ENCODE data around the gene LHX3. TPM values are rescaled to one million over a fixed set of nuclear protein-coding genes. Genes with fewer than 3 reads are reported as not detected.

LHX3 gene
- total RNA-seq, 1 donor from 2014 or later, result not detected

DNA sequence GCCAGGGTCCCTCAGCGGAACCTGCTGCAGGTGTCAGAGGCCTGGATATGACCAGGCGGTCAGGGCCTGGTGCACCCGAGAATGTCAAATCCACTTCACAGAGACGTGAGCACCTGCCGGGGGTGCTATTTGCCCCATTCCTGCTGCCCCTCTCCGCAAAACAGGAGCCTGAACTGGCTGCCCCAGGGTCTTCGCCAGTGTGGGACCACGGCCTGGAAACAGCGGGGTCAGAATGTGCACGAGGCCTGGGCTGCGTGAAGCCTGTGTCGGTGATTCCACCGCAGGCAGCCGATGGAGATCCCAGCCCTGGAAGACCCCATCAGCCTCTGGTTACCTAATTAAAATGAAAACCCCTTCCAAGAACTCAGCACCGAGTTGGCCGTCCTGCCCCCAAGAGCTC lies 45.1 kb downstream of the LHX3 start:
- TF ChIP-seq, protein P1, sequence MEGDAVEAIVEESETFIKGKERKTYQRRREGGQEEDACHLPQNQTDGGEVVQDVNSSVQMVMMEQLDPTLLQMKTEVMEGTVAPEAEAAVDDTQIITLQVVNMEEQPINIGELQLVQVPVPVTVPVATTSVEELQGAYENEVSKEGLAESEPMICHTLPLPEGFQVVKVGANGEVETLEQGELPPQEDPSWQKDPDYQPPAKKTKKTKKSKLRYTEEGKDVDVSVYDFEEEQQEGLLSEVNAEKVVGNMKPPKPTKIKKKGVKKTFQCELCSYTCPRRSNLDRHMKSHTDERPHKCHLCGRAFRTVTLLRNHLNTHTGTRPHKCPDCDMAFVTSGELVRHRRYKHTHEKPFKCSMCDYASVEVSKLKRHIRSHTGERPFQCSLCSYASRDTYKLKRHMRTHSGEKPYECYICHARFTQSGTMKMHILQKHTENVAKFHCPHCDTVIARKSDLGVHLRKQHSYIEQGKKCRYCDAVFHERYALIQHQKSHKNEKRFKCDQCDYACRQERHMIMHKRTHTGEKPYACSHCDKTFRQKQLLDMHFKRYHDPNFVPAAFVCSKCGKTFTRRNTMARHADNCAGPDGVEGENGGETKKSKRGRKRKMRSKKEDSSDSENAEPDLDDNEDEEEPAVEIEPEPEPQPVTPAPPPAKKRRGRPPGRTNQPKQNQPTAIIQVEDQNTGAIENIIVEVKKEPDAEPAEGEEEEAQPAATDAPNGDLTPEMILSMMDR (IDR thresholded peaks at IDR 0.05; ENCODE audit: insufficient read depth, low read length, severe bottlenecking), result no peak
- H3K36me3 ChIP-seq (ENCODE audit: control insufficient read depth, insufficient read depth, low read length), result no peaks in the 10 kb centered on the region
- FAIRE-seq (no peak), DNase-seq (ENCODE audit: low read depth) (no peak)
- no peak overlapping the region for H3K4me3 ChIP-seq (ENCODE audit: low read depth, low read length)
- no peaks in the 10 kb centered on the region for H3K27me3 ChIP-seq (ENCODE audit: control insufficient read depth, insufficient read depth, low read length)

DNA sequence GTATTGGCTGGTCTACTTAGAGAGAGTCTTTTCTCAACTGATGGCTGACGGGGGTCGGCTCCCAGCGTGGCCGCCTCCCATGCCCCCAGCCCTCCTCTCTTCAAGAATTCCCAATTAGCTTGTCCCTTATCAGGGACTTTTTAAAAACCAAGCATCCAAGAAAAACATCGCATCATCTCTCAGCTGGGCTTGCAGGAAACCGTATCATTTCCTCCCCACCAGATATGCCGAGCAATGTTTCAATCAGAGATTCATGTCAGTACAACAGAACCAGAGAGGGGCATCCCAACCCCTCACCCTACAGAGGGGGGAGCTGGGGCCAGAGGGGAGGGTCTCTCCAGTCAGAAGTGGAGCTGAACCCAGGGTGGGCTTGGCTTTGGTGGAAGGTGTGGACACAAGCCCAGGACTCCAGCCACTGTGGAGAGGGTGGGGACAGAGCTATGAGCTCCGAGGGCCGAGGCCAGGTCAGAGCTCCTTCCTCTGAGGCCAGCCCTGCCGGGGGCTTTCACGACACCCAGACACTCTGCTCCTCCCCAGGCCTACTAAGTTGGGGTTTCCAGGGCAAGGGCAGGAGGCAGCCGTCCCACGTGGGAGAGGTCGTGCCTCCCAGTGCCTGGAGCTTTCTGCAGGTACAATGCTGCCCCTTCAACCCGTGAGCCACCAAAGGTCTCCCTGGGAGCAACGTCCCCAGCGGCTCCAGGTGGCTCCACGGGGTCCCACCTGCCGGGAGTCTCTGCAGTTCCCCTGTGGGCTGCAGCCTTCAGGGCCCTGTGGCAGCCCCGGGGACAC lies 47.3 kb downstream of the LHX3 start:
- FAIRE-seq (no peak), DNase-seq (ENCODE audit: low read depth) (no peak)
- Histone ChIP-seq H3K4me3 (ENCODE audit: low read depth, low read length) (no peak overlapping the region), H3K27me3 (ENCODE audit: control insufficient read depth, insufficient read depth, low read length) (no peaks in the 10 kb centered on the region), H3K36me3 (ENCODE audit: control insufficient read depth, insufficient read depth, low read length) (no peaks in the 10 kb centered on the region)
- TF ChIP-seq, protein P1 (IDR thresholded peaks at IDR 0.05; ENCODE audit: insufficient read depth, low read length, severe bottlenecking), result no peak

DNA sequence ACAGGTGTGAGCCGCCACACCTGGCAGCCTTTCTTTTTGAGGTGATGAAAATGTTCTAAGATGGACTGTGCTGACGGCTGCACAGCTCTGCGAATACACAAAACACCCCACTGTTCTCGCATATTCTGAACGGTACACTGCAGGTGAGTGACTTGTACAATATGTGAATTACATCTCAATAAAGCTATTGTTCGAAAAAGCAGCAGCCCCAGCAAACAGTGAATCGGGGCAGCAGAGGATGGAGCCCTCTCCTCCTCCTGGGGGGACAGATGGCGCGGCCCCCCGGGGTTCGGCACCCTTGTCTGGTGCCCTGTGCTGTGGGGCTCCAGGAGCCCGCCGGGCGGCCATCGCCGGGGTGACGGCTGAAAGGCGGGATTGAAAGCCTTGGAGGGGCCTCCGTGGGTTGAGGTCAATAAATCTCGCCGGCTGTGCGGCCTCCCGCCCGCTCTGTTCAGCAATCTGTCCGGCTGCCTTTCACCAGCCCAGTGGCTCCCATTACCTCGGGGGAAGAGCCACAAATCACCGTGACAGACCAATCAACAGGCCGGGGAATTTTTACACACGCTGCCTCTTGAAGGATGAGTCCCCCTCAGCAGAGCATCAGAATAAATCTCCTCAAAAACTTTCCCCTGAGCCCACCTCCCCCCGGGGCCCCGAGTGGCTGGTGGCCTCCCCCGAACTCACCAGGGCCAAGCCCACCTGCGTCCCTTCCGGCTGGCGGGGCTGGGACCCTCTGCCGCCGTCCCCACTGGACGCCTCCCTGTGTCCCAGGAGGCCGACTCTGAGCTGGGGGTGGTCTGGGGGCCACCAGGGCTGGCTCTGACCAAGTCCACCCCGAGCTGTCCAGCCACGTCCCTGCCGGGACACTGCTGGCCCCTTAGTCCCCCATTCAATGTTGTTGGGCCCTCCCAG lies 48.5 kb downstream of the LHX3 start:
- TF ChIP-seq, protein P1 (IDR thresholded peaks at IDR 0.05; ENCODE audit: insufficient read depth, low read length, severe bottlenecking), result no peak
- Histone ChIP-seq H3K27me3 (ENCODE audit: control insufficient read depth, insufficient read depth, low read length) (no peaks in the 10 kb centered on the region), H3K36me3 (ENCODE audit: control insufficient read depth, insufficient read depth, low read length) (no peaks in the 10 kb centered on the region), H3K4me3 (ENCODE audit: low read depth, low read length) (no peak overlapping the region)
- FAIRE-seq (no peak), DNase-seq (ENCODE audit: low read depth) (no peak)

DNA sequence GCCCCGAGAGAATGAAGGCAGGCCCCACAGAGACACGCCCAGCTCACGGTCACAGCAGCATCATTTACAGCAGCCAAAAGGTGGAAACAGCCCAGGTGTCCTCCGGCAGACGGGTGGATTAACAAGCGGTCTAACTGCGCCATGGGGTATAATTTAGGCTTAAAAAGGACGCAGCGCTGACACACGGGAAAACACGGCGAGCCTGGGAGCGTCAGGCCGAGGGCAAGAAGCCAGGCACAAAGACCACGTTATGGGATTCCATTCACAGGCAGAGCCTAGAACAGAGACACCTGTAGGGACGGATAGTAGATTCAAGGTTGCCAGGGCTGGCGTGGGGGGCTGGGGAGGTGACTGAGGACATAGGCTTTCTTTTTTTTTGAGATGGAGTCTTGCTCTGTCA lies 49.4 kb downstream of the LHX3 start:
- FAIRE-seq, result no peak
- H3K27me3 ChIP-seq (ENCODE audit: control insufficient read depth, insufficient read depth, low read length), result no peaks in the 10 kb centered on the region

DNA sequence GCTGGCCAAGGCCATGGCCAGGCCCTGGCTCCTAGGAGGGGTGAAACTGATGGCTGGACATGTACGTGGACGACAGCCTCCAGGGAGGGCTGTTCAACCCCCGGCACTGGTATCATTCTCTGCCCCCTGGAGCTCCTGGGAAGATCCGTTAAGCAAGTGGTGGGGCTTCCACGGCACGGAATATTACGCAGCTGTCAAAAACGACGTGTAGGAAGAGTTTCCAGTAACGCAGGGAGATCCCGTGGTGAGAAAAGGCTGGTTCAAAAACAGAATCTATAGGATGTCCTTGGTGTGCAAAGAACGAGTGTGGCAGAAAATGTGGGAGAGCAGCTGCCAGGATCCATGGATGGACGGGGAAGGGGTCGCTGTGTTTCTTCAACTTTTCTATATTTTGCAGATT lies 50.0 kb downstream of the LHX3 start:
- no peak for DNase-seq (ENCODE audit: low read depth)
- TF ChIP-seq, protein P1 (IDR thresholded peaks at IDR 0.05; ENCODE audit: insufficient read depth, low read length, severe bottlenecking), result no peak
- Histone ChIP-seq H3K36me3 (ENCODE audit: control insufficient read depth, insufficient read depth, low read length) (no peaks in the 10 kb centered on the region), H3K4me3 (ENCODE audit: low read depth, low read length) (no peak overlapping the region), H3K27me3 (ENCODE audit: control insufficient read depth, insufficient read depth, low read length) (no peaks in the 10 kb centered on the region)
- FAIRE-seq, result no peak

More for the DNA sequence above, 49.4 kb downstream of the LHX3 start:
- H3K36me3 ChIP-seq (ENCODE audit: control insufficient read depth, insufficient read depth, low read length), result no peaks in the 10 kb centered on the region
- TF ChIP-seq, protein P1 (IDR thresholded peaks at IDR 0.05; ENCODE audit: insufficient read depth, low read length, severe bottlenecking), result no peak
- no peak for DNase-seq (ENCODE audit: low read depth)
- H3K4me3 ChIP-seq (ENCODE audit: low read depth, low read length), result no peak overlapping the region
